ENCODE results near the gene PCDHGA1.

DNA sequence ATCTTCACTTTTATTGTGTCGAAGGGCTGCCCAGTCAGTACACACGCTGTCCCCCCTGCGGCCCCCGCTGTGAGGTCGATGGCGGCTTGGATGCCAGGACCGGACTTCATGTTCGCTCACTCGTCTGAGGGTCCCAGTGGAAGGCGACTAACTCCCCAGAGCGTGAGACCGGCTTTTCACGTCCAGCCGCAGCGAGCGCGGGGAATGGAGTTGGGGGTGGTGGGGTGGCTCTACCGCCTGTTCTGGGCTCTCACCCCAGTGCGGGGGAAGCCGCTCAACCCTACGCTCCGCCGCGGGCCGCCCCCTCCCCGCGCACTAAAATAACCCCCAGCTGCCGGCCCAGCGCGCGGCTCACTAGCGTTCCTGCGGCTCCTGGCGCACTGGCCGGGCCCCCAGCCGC, 26.6 kb upstream of the PCDHGA1 start, which contains the start of gene SLC25A2:
- TF ChIP-seq, protein P1, sequence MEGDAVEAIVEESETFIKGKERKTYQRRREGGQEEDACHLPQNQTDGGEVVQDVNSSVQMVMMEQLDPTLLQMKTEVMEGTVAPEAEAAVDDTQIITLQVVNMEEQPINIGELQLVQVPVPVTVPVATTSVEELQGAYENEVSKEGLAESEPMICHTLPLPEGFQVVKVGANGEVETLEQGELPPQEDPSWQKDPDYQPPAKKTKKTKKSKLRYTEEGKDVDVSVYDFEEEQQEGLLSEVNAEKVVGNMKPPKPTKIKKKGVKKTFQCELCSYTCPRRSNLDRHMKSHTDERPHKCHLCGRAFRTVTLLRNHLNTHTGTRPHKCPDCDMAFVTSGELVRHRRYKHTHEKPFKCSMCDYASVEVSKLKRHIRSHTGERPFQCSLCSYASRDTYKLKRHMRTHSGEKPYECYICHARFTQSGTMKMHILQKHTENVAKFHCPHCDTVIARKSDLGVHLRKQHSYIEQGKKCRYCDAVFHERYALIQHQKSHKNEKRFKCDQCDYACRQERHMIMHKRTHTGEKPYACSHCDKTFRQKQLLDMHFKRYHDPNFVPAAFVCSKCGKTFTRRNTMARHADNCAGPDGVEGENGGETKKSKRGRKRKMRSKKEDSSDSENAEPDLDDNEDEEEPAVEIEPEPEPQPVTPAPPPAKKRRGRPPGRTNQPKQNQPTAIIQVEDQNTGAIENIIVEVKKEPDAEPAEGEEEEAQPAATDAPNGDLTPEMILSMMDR (IDR thresholded peaks at IDR 0.05) = no peak
- no peak for TF ChIP-seq RAD21 (conservative IDR thresholded peaks at IDR 0.05 in 1 of 2, IDR thresholded peaks at IDR 0.05 in 1 of 2)
- TF ChIP-seq HEYL (CRISPR knock-in tag; IDR thresholded peaks at IDR 0.05) = no peak
